NCI-H1105 (cell line): ENCODE measurements around the gene SNRNP27.
A peak's percentile ranks its signal among the peaks of the same experiment; 100 is the strongest.
"Not testable (repeated sequence)": the region's sequence is repeated elsewhere in the genome, so short reads cannot be mapped to it uniquely, and the experiment has no call there.

Source experiments
- DNase-seq: peaks from one replicate; lab custom pipeline; 2025; lab: John Stamatoyannopoulos, UW

SNRNP27 gene, protein sequence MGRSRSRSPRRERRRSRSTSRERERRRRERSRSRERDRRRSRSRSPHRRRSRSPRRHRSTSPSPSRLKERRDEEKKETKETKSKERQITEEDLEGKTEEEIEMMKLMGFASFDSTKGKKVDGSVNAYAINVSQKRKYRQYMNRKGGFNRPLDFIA

DNA sequence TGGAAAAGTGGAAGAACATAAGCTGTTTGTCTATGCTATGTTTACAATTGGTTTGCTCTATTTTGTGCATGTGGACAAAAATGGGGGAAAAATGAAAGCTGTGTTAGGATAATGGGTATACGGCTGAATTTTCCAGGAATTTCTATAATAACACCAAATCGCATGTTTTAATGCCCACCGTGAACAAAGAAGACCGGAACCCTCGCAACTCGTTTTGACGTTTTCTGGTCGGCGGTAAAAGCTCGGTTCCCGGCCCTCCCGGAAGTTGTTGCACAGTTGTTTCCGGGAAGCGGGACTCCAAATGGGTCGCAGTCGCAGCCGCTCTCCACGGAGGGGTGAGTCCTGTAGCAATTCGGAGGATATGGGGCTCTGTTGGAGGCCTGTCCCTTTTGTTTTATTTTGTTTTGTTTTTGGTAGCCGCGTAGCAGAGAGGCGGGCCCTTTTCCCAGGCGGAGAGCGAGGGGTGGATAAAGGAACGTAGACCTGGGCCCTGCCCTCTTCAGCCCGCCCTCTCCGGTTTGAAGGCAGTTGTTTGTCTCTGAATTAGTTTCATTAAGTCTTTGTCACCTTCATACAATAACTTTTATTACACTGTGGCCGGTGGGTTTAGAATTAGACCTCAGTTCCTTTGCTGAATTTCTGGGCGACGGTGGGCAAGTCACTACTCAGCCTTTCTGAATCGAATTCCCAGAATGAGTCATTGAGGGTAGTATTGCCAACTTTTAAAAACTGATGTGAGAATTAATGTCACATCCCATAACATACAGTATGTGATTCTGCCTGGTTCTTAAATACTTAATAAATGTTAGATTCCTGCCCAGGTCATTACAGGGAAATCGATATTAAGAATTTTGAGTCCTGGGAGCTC lies at the start of gene SNRNP27:
Gene SNRNP27, plus strand, starts transcription at position 273 of the 868 bp plus-strand sequence. Its CDS starts 29 bp downstream, at position 302.
- DNase-seq = peak; percentile 65

DNA sequence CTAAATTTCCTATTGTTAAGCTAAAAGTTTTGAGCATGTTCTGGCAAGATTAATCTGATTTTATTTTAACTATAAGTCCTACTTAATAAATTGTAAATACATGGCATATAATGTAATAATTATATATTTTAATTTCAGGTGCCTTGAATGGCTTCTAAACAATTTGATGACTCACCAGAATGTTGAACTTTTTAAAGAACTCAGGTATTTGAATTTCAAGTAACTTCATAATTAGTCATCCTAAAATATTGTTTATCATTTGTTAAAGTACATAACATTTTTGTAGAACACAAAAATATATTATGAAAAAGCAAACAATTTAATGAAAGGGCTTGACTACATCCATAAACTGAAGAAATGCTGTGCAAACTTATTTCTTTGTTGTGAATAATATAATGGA lies 49.8 kb upstream of the SNRNP27 start:
- DNase-seq = no peak

DNA sequence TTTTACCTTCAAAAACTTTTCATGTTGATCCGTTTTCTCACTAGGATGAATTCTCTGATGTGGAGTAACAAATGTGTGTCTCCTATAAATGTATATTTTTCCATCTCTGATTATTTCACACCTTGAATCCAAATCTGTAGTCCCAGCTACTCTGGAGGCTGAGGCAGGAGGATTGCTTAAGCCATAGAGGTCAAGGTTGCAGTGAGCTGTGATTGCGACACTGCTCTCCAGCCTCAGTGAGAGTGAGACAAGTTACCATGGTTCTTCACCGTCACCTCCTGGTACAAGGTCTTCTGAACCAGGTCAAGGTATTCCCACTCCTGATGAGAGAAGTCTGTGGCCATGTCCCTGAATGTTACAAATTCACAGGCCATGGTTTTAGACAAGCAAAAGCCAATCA lies 49.2 kb upstream of the SNRNP27 start:
- no peak for DNase-seq

DNA sequence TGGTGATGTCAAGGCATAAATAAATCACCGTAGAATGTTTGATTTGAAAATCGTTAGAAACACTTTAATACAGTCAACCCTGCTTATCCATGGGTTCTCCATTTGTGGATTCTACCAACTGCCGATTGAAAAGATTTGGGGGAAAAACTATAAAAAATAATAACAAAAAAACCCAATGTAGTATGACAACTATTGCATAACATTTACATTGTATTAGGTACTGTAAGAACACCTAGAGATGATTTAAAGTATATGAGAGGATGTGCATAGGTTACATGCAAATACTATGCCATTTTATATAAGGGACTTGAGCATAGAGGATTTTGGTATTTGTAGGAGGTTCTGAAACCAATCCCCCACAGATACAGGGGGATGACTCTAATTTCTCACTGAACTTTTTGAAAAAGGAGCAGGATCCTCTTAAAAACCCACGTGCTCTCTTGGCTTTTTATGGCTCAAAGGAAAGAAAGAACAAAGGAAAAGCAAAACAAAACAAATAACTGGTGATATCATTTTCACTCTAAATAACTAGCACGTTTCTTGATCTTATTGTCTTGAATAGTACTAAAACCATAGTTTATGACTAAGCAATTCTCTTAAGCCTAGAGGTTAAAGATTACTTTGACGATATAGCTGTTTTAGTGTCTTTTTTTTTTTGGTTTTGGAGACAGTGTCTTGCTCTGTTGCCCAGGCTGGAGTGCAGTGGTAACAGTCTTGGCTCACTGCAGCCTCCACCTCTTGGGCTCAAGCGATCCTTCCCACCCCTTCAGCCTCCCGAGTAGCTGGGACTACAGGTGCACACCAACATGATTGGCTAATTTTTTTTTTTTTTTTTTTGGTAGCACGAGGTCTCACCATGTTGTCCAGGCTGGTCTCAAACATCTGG lies 47.3 kb upstream of the SNRNP27 start:
- DNase-seq = no peak

DNA sequence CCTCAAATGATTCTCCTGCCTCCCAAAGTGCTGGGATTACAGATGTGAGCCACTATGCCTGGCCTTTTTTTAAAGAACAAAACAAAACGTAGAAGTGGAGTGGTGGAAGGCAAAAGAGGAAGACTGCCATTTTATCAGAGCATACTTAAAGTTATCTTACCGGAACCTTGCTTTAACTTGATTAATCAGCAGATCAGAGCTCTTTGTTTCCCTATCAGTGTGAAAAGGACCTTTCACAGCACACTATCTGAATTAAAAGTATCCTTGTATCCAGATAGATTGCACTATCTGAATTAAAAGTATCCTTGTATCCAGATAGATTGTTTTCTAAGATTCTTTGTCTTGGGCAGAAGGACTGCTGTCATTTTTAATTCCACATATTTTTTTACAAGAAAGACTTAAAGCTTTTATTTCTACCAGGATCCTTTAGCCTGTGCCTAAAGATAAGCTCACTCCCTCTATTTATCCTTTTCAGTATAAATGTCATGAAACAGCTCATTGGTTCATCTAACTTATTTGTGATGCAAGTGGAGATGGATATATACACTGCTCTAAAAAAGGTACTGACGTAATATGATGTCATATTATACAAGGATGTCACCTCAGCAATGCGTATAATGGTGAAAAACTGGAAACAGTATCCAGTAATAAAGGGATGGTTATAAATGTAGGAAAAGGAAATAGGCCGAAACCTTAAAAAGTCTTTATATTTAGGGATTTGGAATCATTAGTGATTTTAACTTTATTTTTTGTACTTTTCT lies 46.5 kb upstream of the SNRNP27 start:
- no peak for DNase-seq

DNA sequence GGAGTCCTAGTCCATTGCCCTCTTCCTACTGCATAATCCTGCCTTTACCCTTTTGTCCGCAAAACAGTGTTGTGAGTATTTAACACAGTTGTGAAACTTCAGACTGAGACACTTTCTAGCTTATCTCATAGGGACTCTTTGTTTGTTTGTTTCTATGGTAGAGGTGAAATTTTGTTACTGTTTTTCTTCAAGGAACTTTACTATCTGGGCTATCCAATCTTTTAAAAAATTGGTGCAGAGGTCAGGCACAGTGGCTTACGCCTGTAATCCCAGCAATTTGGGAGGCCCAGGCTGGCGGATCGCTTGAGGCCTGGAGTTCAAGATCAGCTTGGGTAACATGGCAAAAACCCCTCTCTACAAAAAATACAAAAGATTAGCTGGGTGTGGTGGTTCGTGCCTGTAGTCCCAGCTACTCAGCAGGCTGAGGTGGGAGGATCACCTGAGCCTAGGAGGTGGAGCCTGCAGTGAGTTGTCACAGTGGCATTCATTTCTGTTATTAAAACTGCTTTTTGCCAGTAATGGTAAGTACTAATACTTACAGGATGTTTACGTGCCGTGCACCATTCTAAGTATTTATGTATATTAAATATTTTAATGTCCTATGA lies 45.5 kb upstream of the SNRNP27 start:
- no peak for DNase-seq

DNA sequence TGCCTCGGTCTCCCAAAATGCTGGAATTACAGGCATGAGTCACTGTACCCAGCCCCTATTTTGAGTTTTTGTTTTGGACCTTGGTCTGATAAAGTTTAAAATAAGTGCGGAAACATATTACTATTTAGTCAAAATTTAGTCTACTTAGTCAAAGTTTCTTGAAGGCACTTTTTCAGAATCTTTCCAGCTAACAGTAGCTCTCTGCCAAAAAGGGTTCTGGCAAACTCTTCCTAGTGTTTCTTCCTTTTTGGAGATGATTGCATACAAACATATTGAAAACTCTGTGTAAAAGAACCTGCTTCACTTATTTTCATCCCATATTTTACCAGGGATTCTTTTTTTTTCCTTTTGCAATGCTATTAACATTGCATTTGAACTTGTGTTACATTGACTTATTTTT lies 35.5 kb upstream of the SNRNP27 start:
- DNase-seq = no peak

DNA sequence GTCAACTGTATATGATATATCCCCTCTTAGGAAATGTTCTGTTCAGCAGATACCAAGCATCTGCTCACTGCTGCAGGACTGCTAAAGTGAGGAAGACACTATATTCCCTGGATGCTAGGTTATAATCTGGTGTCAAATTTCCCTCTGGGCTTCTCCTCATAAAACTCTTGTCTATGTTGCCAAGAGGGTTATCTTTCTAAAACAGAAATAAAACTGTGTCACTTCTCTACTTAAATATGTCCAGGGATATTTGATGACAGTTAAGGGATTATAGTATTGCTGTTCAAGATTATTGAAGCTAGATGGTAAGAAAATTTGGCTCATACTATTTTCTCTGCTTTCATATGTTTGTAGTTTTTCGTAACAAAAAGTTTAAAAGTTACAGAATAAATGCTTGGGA lies 30.5 kb upstream of the SNRNP27 start:
- no peak for DNase-seq

DNA sequence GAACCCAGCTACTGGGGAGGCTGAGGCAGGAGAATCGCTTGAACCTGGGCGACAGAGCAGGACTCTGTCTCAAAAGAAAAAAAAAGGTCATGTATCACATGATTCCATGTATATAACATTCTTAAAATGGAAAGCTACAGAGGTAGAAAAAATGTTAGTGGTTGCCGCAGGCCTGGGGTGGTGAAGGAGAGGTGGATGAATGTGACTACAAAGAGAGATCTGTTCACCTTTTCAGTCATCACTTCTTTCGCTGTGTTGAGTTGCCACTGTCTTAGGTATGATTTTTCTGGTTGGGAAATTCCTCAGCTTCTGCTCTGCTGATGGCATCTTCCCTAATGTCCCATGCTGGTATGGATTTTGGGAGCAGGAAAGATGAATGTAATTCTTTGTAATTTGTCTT lies 5.3 kb upstream of the SNRNP27 start:
- DNase-seq = no peak

DNA sequence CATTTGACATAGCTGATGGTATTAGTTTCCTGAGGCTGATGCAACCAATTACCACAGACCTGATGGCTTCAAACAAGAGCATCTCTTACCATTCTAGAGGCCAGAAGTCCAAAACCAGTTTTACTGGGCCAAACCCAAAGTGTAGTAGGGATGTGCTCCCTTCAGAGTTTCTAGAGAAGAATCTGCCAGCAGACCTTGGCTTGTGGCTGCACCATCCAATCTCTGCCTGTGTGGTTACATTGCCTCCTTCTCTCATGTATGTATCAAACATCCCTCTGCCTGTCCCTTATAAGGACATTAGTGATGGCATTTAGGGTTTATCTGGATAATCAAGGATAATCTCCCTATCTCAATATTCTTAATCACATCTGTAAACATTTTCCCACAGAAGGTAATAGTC lies 4.5 kb upstream of the SNRNP27 start:
- no peak for DNase-seq

DNA sequence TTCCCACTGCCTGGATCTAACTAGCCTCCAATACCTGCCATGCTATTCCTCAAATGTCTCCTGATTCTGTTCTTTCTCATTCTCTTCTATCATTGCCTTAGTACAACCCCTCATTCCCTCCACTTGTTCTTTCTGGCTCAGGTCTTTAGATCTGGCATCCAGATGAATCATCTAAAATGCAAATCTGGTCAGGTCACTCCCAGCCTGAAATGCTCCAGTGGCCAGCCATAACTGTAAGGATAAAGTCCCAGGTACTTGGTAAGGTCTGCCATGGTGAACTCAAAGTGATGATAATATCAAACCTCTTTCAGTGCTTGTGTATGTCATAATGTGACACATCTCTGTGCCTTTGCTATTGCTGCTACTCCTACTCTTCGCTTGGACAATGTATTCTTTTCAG lies 2.9 kb upstream of the SNRNP27 start:
- no peak for DNase-seq

DNA sequence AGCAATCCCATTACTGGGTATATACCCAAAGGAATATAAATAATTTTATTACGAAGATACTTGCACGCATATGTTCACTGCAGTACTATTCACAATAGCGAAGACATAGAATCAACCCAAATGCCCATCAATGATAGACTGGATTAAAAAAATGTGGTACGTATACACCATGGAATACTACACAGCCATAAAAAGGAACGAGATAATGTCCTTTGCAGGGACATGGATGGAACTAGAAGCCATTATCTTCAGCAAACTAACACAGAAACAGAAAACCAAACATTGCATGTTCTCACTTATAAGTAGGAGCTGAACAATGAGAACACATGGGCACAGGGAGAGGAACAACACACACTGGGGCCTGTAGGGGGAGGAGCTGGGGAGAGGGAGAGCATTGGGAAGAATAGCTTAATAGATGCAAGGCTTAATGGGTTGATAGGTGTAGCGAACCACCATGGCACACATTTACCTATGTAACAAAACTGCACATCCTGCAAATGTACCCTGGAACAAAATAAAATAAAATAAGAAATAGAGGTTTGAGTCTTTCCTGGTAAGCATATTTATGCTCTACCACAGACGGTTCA lies 825 bp upstream of the SNRNP27 start:
- not testable (repeated sequence) for DNase-seq

DNA sequence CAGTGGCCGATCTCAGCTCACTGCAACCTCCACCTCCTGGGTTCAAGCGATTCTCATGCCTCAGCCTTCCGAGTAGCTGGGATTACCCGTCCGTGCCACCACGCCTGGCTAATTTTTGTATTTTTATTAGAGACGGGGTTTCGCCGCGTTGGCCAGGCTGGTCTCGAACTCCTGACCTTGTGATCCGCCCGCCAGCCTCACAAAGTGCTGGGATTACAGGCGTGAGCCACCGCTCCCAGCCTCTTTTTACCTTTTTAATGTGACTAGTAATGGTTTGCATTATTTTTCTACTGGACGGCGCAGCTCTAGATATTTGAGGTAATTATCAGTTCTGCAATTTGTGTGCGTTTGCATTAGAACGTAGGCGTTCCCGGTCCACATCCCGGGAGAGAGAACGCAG lies 981 bp downstream of the SNRNP27 start:
- not testable (repeated sequence) for DNase-seq

DNA sequence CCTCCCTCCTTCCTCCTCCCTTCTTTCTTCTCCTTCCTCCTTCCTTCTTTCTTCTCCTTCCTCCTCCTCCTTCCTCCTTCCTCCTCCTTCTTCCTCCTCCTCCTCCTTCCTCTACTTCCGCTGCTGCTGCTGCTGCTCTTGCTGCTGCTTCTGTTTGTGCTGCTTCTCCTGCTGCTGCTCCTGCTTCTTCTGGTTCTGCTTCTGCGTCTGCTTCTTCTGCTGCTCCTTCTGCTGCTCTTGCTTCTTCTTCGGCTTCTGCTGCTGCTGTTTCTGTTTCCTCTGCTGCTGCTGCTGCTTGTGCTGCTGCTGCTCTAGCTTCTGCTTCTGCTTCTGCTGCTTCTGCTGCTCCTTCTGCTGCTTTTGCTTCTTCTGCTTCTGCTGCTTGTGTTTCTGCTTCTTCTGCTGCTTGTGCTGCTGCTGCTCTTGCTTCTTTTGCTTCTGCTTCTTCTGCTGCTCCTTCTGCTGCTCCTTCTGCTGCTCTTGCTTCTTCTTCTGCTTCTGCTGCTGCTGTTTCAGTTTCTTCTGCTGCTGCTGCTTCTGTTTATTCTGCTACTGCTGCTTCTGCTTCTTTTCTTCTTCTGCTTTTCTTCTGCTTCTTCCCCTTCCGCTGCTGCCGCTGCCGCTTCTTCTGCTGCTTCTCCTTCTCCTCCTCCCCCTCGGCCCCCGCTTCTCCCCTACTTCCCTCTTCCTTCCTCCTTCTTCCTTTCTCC lies 8.6 kb downstream of the SNRNP27 start:
- DNase-seq = no peak

DNA sequence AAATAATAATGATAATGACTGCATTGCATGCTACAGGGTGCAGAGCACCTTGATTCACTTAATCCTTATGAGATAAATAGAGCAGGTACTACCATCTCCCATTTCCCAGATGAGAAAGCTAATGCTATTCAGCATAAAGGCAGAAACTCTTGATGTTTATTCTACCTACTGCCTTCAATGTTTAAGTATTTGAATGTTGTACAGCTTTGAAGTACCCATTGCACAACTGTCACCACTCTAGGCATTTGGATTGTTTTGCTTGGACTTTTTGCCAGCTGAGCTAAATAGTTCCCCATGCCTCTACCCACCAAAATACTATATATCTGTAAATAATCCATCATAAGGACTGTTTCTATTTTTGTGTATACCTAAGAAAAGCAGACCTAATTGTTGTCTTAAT lies 13.5 kb downstream of the SNRNP27 start:
- no peak for DNase-seq

DNA sequence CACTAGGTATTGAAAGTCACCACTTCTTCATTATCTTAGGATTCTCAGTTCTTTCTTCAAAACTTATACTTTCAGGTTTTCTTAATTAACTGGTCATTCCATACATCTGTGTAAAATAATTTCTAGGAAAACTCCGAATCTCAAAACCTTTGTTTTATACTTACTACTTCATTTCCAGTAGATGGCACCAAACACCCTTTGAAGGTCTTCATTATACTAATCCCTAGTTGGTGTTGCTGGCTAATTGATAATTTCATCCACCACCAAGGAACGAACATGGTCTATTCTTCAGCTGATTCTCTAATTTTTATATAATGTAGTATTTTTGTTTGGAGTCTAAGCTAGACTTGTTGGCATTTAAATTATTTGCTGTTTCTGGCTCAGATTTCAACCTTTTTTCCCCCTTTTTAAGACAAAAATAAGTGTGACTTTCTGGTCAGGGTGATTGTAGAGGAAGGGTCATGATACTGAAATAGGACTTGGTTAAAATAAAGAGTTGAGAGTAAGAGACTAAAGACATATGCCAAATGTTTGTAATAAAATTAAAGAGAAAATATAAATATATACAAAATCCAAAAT lies 18.3 kb downstream of the SNRNP27 start:
- peak; percentile 53 for DNase-seq

DNA sequence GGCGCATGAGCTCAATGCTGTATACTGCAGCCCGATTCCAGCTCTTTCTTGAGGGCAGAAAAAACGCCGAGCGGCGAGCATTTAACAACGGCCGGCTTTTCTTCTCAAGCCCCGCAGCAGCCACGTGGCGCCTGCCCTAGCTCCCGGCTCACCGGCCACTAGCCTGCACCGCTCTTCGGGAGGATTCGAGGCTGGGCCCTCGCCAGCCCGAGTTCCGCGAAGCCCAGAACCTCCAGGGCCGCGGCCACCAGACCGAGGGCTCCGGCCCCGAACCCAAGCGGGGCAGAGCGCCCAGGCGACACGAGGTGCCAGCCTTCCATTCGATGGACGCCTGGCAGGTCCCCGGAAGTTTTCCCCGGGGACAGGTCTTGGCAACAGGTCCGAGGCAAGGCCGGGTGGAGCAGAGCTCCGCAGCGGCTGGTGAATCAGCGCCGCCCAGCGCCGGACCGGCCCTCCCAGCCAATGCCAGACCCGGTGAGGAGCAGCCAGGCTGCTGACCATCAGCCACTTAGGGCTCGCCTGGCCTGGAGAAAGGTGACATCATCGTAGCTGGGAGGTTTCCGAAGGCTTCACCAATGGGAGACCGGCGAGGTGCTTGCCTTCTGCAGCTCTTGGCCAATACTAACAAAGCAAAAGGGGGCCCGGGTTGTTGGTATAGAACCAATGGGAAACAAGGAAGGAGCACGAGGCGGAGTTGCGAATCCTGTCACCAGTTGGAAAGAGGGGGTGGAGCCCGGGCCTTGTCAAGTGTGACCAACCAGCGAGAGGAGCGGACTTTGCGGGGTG lies 20.6 kb downstream of the SNRNP27 start:
- DNase-seq = peak; percentile 100

DNA sequence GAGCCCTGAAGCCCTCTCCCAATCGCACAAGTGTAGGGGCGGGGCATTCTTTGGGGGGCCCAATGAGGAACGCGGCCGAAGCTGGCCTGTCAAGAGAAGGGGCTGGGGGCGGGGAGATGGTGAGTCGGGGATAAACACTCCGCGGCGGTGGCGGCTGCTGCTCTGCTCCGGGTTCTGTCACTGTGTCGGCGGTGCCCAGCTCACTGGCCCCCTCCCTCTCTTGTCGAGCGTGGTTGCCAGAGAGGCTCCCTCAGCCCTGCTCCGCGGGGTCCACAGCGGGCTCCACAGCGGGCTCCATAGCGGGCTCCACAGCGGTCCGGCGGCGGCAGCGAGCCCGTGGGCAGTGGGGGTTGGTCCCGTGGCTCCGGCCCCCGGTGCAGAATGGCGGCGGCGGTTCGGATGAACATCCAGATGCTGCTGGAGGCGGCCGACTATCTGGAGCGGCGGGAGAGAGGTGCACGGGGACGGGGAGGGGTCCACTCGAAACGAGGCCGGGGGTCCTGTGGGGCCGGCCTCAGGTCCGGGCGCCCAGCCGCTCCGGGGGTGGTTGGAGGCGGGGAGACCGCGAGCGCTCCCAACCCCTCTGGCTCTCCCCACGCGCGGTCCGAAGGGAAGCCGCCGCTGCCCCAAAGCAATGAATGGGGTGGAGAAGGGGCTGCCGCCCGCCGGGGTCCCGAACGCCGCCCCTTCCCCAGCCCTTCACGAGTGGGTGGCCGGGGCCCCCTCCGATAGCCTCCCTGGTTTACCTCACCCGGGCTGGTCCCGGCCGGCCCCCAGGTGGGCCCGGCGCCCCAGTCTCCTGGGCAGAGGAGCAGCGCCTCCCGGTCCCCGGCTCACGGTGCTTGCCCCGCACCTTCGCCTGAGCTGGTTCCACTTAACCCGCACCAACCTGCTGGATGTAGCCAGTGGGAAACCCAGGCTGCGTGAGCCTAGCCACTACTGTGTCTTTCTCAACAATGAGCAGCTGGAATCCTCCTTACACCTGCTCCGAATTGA lies 21.5 kb downstream of the SNRNP27 start, which contains the start of gene MXD1:
Gene MXD1, plus strand, starts transcription at position 160 of the 996 bp plus-strand sequence. Its CDS starts 222 bp downstream, at position 382.
- DNase-seq = peak; percentile 4
